ENCODE measurements around the gene LRFN5. TPM values are rescaled to one million over a fixed set of nuclear protein-coding genes. Genes with fewer than 3 reads are reported as not detected.

LRFN5 gene
- total RNA-seq, 1 donor from 2014 or later: 7.3 TPM

- H3K27ac Mint-ChIP-seq (ENCODE audit: unreplicated experiment): no peak overlapping the region
- TF ChIP-seq, protein P1, sequence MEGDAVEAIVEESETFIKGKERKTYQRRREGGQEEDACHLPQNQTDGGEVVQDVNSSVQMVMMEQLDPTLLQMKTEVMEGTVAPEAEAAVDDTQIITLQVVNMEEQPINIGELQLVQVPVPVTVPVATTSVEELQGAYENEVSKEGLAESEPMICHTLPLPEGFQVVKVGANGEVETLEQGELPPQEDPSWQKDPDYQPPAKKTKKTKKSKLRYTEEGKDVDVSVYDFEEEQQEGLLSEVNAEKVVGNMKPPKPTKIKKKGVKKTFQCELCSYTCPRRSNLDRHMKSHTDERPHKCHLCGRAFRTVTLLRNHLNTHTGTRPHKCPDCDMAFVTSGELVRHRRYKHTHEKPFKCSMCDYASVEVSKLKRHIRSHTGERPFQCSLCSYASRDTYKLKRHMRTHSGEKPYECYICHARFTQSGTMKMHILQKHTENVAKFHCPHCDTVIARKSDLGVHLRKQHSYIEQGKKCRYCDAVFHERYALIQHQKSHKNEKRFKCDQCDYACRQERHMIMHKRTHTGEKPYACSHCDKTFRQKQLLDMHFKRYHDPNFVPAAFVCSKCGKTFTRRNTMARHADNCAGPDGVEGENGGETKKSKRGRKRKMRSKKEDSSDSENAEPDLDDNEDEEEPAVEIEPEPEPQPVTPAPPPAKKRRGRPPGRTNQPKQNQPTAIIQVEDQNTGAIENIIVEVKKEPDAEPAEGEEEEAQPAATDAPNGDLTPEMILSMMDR (IDR thresholded peaks at IDR 0.05; ENCODE audit: partially characterized antibody, unreplicated experiment): no peak
- H3K27me3 Mint-ChIP-seq (ENCODE audit: unreplicated experiment): no peaks in the 10 kb centered on the region
- no peak overlapping the region for H3K4me3 Mint-ChIP-seq (ENCODE audit: unreplicated experiment)
- no peak for DNase-seq
- peaks cover 1% of the 10 kb centered on the region for H3K9me3 Mint-ChIP-seq (ENCODE audit: unreplicated experiment)
- H3K4me1 Mint-ChIP-seq (ENCODE audit: low read depth, unreplicated experiment): no peaks in the 10 kb centered on the region
- H3K36me3 Mint-ChIP-seq (ENCODE audit: unreplicated experiment): no peaks in the 10 kb centered on the region
Observed at GRCh38 chr14:41783403-41783802, 176.7 kb downstream of the LRFN5 start.

DNA sequence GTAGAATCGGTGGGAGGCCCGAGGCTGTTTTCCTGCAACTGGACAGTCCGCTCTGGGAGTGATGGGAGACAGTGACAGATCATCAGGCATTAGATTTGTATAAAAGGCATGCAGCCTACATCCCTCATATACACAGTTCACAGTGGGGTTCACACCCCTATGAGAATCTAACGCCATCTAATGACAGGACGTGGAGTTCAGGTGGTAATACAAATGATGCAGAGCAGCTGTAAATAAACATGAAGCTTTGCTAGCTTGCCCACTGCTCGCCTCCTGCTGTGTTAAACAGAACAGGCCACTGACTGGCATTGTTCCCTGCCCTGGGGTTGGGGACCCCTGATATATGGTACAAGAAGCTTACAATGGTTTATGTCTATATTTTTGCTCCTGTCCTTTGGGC lies 179.0 kb downstream of the LRFN5 start:
- Mint-ChIP-seq H3K27ac (ENCODE audit: unreplicated experiment) (no peak overlapping the region), H3K36me3 (ENCODE audit: unreplicated experiment) (no peaks in the 10 kb centered on the region), H3K4me1 (ENCODE audit: low read depth, unreplicated experiment) (no peaks in the 10 kb centered on the region), H3K27me3 (ENCODE audit: unreplicated experiment) (no peaks in the 10 kb centered on the region), H3K9me3 (ENCODE audit: unreplicated experiment) (peaks cover 1% of the 10 kb centered on the region), H3K4me3 (ENCODE audit: unreplicated experiment) (no peak overlapping the region)
- TF ChIP-seq, protein P1 (IDR thresholded peaks at IDR 0.05; ENCODE audit: partially characterized antibody, unreplicated experiment): no peak
- DNase-seq: no peak

DNA sequence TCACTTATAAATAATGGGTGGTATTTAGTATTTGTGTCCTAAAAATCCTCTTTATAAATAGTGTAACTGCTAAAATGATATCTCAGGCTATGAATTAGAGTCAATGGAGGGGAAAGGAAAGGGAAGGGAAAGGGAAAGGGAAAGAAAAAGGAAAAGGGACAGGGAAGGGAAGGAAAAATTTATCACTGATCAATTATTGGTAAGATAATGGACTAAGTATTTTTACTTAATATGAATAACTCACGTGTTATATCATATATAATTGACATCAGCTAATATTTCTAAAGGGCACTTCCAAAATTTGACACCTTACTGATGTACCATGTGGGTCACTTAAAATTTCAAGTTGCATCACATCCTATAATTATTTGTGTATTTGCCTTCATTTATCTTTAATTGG lies 193.1 kb downstream of the LRFN5 start:
- no peaks in the 10 kb centered on the region for H3K4me1 Mint-ChIP-seq (ENCODE audit: low read depth, unreplicated experiment)
- TF ChIP-seq, protein P1 (IDR thresholded peaks at IDR 0.05; ENCODE audit: partially characterized antibody, unreplicated experiment): no peak
- H3K9me3 Mint-ChIP-seq (ENCODE audit: unreplicated experiment): peaks cover 3% of the 10 kb centered on the region
- H3K36me3 Mint-ChIP-seq (ENCODE audit: unreplicated experiment): no peaks in the 10 kb centered on the region
- DNase-seq: no peak
- H3K27me3 Mint-ChIP-seq (ENCODE audit: unreplicated experiment): peaks cover 2% of the 10 kb centered on the region
- no peak overlapping the region for H3K27ac Mint-ChIP-seq (ENCODE audit: unreplicated experiment)
- no peak overlapping the region for H3K4me3 Mint-ChIP-seq (ENCODE audit: unreplicated experiment)

GRCh38 chr14:41805633-41806032 lies 199.0 kb downstream of the LRFN5 start:
- no peaks in the 10 kb centered on the region for H3K36me3 Mint-ChIP-seq (ENCODE audit: unreplicated experiment)
- TF ChIP-seq, protein P1 (IDR thresholded peaks at IDR 0.05; ENCODE audit: partially characterized antibody, unreplicated experiment): no peak

DNA sequence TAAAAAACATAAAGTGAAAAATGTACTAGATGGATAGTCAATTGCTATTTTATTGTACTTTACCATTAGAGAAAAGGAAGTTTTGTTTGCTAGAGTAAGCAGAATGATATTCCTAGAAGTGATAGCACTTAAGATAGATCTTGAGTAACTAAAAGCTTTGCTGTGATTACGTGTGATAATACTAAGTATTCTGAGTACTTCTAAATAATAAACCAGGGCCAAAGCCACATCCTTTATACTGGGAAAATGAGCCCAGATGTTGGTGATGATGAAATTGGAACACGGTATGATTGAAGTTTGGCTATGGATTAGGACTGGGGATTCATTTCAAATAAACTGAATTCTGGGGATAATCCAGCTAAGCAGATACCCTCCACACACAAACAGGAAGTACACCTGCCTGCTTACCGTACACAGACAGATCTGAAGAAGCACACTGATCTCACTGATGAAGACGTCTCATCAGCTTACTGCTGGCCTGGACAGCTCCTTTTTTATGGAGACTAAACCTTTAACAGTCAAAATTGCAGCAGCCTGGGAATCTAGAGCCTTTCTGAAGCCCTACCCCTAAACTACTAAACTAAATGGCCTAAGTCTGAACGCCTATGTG lies 199.8 kb downstream of the LRFN5 start:
- H3K27ac Mint-ChIP-seq (ENCODE audit: unreplicated experiment): no peak overlapping the region
- TF ChIP-seq, protein P1 (IDR thresholded peaks at IDR 0.05; ENCODE audit: partially characterized antibody, unreplicated experiment): no peak
- H3K9me3 Mint-ChIP-seq (ENCODE audit: unreplicated experiment): peaks cover 3% of the 10 kb centered on the region
- no peaks in the 10 kb centered on the region for H3K36me3 Mint-ChIP-seq (ENCODE audit: unreplicated experiment)
- H3K4me3 Mint-ChIP-seq (ENCODE audit: unreplicated experiment): no peak overlapping the region
- H3K4me1 Mint-ChIP-seq (ENCODE audit: low read depth, unreplicated experiment): no peaks in the 10 kb centered on the region
- peaks cover 5% of the 10 kb centered on the region for H3K27me3 Mint-ChIP-seq (ENCODE audit: unreplicated experiment)
- DNase-seq: no peak

More at GRCh38 chr14:41805633-41806032, 199.0 kb downstream of the LRFN5 start:
- peaks cover 5% of the 10 kb centered on the region for H3K27me3 Mint-ChIP-seq (ENCODE audit: unreplicated experiment)
- H3K9me3 Mint-ChIP-seq (ENCODE audit: unreplicated experiment): peaks cover 3% of the 10 kb centered on the region
- DNase-seq: no peak
- H3K4me1 Mint-ChIP-seq (ENCODE audit: low read depth, unreplicated experiment): no peaks in the 10 kb centered on the region
- no peak overlapping the region for H3K27ac Mint-ChIP-seq (ENCODE audit: unreplicated experiment)
- no peak overlapping the region for H3K4me3 Mint-ChIP-seq (ENCODE audit: unreplicated experiment)

Measured in glutamatergic neuron (in vitro differentiated cells).